HG02759 (cell line): ENCODE data around the gene KTI12.
A peak's percentile ranks its signal among the peaks of the same experiment; 100 is the strongest.
"Not testable (repeated sequence)": the region's sequence is repeated elsewhere in the genome, so short reads cannot be mapped to it uniquely, and the experiment has no call there.

Experiments used
- ATAC-seq: cut with Tn5 transposase; IDR thresholded peaks from one replicate; pipeline ENCODE4 v1.9.1; 2021; ENCODE audit warnings: mild to moderate bottlenecking, moderate library complexity; ENCODE audit not compliant: unreplicated experiment

KTI12 gene, protein sequence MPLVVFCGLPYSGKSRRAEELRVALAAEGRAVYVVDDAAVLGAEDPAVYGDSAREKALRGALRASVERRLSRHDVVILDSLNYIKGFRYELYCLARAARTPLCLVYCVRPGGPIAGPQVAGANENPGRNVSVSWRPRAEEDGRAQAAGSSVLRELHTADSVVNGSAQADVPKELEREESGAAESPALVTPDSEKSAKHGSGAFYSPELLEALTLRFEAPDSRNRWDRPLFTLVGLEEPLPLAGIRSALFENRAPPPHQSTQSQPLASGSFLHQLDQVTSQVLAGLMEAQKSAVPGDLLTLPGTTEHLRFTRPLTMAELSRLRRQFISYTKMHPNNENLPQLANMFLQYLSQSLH

DNA sequence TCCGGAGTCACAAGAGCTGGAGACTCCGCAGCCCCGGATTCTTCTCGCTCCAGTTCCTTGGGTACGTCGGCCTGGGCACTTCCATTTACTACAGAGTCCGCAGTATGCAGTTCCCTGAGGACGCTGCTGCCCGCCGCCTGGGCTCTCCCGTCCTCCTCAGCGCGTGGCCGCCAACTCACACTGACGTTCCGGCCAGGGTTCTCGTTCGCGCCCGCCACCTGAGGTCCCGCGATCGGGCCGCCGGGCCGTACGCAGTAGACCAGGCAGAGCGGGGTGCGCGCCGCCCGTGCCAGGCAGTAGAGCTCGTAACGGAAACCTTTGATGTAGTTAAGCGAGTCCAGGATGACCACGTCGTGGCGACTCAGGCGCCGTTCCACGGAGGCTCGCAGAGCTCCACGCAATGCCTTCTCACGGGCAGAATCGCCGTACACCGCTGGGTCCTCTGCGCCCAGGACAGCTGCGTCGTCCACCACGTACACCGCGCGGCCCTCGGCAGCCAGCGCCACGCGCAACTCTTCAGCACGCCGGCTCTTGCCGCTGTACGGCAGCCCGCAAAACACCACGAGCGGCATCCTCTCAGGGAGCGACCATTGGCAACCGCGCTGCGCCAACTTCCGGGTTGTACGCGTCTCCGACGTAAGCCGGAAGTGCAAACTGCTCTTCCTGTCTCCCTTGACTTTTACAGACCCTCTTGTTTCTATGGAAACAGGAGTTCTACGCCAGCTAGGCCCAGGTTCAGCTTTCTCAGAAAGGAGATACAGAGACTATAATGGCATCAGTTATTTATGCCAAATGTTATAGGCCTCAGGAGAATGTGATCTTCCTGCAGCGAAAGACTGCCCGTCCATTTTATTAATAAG is at the start of gene KTI12:
TSS of gene KTI12 (minus strand) at position 621 of the 860 bp plus-strand sequence. CDS start at position 572, 49 bp downstream.
- peak; percentile 84 for ATAC-seq

DNA sequence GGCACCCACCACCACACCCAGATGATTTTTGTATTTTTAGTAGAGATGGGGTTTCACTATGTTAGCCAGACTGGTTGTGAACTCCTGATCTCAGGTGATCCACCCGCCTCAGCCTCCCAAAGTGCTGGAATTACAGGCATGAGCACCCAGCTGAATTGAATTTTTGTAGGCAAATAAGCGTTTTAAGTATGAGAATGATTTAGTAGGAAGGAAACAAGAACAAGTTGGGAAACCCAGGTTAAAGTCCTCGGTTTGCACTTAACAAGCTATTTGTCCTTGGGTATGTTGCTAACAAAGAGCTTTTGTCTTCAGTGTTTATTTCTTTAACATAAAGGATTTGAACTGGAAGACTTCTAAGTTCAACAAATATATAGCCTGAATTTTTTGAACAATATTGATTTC is 46.4 kb upstream of the KTI12 start:
- no peak for ATAC-seq

DNA sequence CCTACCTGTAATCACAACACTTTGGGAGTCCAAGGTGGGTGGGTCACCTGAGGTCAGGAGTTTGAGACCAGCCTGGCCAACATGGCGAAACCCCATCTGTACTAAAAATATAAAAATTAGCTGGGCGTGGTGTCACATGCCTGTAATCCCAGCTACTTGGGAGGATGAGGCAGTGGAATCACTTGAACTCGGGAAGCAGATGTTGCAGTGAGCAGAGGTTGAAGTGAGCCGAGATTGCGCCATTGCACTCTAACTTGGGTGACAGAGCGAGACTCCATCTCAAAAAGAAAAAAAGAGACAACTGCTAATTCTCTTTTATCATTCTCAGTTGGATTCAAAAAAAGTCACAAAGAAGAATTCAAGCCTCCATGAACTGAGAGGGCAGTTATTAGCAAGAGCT is 43.7 kb upstream of the KTI12 start:
- ATAC-seq: not testable (repeated sequence)

DNA sequence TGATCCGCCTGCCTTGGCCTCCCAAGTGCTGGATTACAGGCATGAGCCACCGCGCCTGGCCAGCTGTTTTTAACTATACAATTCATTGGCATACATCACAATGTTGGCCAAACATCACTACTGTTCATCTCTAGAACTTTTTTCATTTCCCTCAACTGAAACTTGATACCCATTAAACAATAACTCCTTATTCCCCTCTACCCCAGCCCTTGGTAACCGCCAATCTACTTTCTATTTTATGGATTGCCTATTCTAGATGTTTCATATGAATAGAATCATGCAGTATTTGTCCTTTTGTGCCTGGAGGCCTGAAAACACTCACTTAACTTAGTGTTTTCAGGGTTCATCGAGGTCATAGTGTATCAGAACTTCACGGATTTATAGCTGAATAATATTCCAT is 38.7 kb upstream of the KTI12 start:
- ATAC-seq: no peak

DNA sequence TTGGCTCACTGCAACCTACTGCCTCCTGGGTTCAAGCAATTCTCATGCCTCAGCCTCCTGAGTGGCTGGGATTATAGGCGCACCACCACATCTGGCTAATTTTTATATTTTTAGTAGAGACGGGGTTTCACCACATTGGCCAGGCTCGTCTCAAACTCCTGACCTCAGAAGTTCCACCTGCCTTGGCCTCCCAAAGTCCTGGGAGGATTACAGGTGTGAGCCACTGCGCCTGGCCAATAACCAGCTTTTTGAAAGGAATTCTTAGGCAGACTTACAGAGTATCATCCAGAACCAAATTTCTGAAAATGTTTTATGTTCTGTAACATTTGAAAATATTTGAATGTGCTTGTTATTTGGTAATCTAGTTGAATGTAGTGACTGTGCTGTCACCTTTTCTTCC is 37.1 kb upstream of the KTI12 start:
- no peak for ATAC-seq

DNA sequence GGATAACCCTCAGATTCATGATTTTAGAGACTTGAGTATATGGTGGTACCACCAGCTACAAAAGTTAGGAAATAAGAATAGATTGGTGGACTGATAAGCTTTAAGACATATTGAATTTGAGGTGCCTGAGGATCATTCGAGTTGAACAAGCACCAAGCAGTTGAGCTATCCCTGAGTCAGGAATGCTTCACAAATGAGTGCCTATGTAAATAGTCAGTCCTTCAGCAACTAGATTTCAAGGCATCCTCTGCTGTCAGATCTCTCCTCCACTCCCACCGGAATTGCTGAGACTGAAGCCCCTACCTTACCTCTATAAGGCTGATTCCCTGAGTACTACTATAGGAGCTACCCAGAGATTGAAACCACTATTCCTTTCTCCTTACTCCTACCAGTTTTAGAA is 29.6 kb upstream of the KTI12 start:
- ATAC-seq: no peak

DNA sequence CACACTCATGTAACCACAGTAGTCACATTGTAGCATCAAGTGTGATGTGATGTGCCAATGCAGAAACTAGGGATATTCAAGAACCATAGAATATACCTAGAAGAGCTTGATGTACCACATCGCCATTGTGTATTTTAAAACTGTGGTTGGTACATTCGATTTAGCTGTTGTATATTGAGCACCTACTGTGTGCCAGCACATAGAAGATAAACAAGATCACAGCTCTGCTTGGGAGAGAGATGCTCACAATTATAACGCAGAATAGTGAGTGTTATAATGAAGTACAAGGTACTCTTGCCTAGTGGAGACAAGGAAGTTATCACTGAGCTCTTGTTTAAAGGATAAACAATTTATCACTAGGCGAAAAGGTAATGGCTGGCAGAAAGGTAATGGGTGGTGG is 27.2 kb upstream of the KTI12 start:
- no peak for ATAC-seq

DNA sequence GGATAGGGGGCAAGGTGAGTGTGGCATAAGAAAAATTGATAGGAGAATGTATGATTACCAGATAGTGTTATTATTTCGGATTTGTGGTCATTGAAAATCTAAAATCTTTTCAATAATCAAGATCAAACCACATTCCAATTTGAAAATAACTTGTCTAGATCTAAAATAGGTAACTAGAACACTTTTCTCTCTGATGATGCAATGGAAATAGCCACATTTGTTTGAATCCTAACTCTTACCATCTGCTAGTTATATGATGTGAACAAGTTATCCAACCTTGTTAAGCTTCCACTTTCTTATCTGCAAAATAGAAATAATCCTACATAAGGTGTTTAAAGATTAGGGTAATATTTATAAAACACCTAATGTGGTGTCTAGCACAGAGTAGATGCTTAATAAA is 26.3 kb upstream of the KTI12 start:
- ATAC-seq: no peak

DNA sequence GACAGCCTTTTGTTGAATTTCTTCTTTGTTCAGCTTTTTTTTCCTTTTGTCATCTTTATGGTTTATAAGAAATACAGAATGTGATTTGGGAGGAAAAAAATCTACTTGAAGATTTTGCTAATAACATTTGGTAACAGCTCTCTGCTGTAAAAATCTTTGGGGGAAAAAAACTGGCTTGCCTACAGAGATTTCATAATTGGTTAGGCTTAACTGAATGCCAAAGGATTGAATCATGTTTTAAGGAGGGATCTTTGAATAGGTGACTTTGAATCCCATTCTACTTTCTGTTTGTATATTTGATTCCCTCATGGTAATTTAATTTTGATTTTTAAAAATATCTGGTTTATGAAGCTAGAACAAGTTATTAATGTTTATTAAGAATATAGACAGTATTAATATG is 25.7 kb upstream of the KTI12 start:
- no peak for ATAC-seq

DNA sequence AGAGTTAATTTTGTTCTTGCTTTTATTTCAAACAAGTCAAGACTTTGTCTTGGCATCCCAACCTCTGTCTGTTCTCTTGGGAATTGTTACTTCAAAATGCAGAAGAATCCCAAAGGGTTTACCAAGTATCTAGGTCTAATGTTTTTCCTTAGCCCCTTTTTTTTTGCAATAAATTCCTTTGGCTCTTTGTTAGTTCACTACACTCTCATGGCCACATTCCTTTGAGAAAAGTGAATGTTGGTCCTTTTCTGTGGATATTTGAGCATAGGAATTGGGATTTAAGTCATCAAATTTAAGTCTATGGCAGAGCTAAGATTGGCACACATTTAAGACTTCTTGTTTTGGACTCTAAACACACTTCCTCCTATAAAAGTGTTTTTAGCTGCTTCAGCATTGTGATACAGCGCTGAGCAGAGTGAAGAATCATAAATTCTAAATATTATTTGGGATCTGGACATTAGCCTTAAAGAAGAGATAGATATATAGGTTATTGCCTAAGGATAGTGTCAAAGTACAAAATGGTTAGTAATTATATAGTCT is 24.3 kb upstream of the KTI12 start:
- no peak for ATAC-seq

DNA sequence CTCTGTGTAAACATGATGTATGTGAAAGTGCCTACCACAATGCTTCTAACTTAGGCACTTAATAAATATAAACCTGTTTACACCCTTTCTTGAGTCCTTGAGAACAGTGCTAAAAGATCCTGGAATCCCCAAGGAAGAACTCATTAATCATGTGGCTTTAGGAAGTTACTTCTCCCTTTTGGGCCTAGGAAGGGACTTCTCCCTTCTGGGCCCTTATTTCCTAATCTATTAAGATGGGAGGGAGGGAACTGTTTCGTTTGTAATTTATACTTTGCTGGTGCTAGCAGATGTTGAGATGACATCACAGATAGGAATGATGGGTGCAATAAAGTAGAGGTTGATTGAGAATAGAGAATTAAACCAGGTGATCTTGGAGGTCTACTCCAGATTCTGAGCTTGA is 23.6 kb upstream of the KTI12 start:
- no peak for ATAC-seq

DNA sequence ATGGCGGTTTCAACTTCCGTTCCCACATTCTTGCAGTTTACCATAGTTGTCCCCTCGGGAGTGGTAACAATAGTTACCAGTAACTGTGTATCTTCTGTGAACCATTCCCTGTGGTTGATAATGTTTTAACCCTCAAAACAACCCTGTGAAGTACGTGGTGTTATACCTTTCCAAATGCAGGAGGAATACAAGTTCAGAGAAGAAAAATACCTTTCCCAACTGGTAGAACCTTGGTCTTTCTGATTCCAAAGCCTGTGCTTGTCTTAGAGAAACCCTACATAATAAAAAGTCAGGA is 23.3 kb upstream of the KTI12 start:
- ATAC-seq: no peak

DNA sequence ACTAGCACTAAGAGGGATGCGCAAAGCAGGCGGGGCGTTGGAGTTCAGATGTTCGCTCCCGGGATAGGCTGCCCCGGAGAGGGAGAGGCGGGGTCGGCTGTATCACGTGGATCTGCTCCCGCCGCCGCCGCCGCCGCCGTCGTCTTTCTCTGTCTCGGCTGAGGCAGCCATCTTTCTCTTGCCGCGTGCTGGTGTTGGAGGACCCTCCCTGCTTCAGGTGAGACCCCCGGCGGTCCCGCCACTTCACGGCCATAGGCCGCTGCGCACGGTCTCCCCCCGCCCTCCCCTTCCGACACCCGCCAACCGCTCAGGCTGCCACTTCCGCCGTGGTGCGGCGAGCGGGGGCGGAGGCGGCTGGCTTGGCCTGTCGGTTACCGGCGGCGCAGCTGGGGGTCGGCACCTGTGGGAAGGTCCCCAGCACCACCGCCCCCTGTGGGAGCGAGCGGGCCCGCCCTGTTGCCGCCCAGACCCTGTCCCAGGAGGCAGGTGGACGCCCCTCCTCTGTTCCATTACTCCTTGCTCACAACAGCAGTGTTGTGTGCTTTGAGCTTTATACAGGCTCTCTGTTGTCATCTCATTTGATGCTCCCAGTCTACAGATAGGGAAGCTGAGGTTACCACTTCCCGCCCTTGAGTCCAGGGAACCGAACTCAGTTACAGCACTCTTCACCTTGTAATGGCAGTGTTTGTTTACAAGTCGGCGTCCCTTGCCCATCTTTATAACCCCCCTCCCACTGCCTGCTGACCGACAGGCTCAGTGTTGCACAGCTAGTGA is 22.7 kb upstream of the KTI12 start, which contains the start of gene BTF3L4:
TSS of gene BTF3L4 (plus strand) at position 133 of the 774 bp plus-strand sequence. CDS start 3,553 bp downstream, outside the sequence.
- peak; percentile 81 for ATAC-seq

DNA sequence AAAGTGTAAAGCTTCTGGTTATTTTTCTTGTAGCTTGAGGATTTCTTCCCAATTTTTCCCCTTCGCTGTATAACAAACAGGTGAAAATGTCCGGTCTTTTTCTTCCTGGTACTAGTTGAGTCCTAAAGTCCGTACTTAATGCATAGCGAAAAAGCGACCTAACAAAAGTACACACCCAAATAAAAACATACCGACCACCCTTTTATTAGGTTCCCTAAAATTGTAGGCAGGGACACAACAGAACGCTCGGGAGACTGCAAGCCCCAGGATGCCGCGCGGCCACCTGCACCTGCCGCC is 22.2 kb upstream of the KTI12 start:
- no peak for ATAC-seq

DNA sequence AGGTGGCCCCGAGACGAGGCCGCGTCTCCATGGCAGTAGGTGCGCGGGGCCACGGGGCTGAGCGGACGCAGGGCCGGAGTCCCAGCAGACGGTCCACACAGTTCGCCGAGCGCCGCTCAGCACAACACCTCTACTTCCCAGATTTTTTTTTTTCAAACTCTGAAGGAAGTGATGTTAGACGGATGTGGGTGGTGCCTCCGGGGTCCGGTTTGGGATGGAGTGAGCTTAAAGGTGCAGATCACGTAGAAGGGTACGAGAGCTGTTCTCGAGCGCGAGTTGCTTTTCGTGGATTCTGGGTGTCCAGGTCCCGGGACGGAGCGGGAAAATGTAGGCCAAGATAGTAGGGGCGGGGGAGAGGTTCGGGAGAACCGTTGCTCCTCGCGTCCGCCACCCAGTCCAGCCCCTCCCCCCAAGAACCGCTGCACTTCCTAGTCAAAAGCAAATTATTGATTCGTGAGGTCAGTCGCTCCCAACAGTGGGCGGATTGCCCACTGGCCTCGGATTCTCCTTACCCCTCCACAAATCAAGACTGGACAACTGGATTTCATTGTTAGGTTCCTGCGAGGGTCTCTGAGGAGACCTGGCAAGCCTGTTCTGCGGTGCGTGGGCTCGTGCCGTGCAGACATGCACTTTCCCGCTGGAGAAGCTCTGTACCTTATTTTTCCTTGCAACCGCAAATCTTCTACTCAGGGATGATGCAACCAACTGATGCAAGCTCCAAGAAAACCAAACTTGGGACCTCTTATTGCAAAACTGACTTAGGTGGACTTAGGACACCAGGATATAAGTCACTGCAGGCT is 21.7 kb upstream of the KTI12 start, which contains the start of gene TXNDC12:
TSS of gene TXNDC12 (minus strand) at position 126 of the 800 bp plus-strand sequence. CDS start at position 31, 95 bp downstream.
- peak; percentile 49 for ATAC-seq

DNA sequence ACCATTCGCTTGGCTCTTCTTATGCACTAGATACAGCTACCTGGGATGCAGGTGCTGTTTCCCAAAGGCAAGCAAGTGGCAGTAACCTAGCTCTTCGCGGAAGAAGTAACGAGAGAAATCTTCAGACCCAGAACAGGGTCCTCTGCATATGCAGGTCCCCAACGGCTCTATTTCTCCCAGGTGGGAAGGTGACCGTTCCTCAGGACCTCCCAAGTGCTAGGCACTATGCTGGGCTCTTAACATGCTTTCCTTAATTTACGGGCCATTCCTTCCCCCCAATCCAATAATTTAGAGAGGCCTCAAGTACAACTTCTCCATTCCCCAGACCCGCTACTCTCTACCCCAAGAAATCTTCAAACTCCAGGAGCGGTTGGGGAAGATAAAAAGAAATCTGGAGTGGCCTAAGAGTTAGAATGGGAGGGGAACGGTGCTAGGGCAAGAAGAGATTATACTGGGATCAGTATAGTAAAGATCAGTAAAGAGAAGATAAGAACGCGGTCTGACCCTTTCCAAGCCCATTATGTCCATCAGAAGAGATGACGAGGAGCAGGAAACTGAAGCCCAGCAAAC is 21.0 kb upstream of the KTI12 start:
- no peak for ATAC-seq

DNA sequence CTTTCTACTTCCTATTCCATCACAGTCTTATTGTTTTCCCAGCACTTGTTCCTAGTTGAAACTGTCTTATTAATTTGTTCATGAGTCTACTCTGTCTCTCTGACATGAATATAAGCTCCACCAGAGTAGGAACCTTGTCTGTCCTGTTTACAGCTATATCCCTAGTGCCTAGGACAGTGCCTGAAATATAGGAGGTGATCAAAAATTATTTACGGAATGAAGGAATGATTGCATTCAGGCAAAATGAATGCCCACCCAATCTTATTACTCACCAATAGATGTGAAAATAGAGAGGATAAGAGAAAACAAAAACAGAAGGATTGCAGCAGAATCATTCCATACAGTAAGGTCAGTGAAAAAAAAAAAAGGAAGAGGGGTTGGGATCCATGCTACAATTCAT is 20.3 kb upstream of the KTI12 start:
- no peak for ATAC-seq

DNA sequence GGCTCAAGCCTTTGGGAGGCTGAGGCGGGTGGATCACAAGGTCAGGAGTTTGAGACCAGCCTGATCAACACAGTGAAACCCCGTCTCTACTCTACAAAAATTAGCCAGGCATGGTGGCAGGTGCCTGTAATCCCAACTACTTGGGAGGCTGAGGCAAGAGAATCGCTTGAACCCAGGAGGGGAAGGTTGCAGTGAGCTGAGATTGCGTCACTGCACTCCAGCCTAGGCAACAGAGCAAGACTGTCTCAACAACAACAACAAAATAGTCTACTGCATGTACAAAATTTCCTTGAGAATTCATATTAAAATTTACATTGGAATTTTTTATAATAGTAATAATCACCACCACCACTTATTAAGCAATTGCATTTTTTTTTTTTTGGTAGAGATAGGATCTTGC is 15.7 kb upstream of the KTI12 start:
- not testable (repeated sequence) for ATAC-seq

DNA sequence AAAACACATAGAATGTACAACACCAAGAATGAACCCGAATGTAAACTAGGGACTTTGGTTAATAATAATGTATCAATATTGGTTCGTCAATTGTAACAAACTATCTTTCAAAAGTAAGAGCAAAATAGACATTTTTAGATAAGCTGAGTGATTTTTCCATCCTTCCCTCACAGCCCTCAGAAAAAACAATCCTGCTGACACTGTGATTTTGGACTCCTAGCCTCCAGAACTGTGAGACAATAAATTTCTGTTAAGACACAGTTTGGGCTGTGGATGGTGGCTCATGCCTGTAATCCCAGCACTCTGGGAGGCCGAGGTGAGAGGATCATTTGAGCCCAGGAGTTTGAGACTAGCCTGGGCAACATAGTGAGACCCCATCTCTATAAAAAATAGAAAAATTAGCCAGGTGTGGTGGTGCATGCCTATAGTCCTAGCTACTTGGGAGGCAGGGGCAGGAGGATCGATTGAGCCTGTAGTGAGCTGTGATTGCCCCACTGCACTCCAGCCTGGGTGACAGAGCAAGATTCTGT is 12.1 kb upstream of the KTI12 start:
- ATAC-seq: not testable (repeated sequence)

DNA sequence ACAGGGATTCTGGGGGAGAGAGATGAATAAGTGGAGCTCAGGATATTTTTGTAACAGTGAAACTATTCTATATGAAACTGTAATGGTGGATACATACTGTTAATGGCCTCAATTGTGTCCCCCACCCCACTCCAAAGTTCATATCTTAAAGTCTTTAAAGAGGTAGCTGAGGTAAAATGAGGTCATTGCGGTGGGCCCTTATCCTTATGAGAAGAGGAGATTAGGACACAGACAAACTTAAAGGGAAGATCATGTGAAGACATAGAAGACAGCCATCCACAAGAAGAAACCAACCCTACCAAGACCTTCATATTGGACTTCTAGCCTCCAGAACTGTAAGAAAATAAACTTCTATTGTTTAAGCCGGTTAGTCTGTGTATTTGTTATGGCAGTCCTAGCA is 11.6 kb upstream of the KTI12 start:
- no peak for ATAC-seq
